Hematopoietic multipotent progenitor cell treated with erythropoietin and hydrocortisone succinate and interleukin-3 and kit ligand, for 4 days (in vitro differentiated cells): Measurements from ENCODE around the gene NAE1.

ENCODE experiments used
- DNase-seq: peaks from one replicate; pipeline ENCODE4 v3.0.0-alpha.2; 2015

Gene NAE1

DNA sequence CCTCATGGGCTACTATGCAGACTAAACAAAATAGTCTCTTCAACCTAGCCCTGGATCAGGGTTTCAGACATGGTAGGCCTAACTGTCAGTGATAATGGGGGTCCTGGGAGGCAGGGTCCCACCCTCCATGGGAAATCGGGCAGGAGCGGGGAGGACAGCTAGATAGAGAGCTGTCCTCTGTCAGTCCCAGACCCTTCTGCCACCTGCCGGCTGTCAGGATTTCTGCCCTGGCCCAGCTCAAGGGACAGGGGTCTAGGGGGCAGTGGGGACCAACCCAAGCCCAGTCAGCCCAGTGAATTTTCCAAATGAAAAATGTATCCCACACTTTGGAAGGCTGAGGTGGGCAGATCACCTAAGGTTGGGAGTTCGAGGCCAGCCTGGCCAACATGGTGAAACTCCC, 18.8 kb upstream of the NAE1 start:
- no peak for DNase-seq

DNA sequence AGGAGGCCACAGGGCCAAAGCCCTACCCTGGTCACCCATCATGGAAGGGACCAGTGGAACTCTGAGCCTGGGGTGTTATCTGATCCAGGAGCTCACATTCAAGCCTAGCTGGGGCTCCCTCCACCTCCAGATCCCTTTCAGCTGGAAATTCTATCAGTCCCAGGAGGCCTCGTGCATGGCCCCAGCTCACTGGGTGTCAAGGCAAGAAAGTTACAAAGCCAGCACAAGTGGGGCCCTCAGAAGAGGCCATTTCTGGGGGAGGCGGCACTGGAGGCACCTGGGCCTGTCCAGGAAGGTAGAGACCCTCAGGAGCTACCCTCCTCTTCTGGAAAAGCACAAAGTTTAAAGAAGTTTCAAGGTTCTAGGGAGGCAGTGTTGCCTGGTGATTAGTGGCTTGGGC, 18.2 kb upstream of the NAE1 start:
- DNase-seq, result no peak

DNA sequence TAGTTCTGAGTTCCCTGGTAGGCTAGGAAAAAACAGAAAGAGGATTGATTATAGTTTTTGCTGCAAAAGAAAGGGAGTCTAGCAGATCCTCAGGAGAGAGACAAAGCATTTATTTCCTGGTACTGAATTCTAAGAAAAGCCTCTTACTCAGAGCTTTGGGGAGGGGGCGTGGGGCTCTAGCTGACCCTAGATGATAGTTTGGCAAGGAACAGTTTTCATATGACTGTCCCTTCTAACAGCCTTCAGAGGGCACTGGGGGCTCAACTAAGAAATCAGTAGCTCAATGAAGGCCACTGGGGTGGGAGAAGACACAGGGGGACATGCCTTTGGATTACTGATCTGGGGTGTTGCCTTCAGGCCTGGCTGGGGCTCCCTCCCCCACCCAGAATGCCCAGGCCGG, 17.4 kb upstream of the NAE1 start:
- no peak for DNase-seq

DNA sequence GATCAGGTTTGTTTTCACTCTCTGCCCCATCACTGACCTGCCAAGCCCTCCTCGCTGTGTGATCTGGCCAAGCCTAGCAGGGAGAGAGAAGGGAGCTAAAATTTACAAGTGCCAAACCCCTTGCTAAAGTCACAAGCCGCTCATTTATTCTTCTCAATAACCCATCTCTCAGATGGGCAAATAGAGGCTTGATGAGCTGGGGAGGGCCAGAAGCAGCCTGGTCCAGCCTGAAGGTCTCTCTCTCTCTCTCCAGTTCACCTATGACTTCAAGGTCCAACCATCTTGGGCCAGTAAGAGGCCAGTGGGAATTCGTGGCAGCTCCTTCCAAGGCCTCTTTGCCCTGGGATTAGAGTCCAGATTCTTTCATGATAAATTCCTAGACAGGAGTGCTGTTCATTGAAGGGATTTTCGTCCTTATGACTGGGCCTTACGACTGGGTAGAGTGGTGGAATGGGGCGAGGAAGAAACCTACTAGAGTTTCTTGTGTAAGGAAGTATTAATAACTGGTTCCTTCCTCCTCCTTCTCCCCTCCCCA, 16.8 kb upstream of the NAE1 start:
- no peak for DNase-seq

DNA sequence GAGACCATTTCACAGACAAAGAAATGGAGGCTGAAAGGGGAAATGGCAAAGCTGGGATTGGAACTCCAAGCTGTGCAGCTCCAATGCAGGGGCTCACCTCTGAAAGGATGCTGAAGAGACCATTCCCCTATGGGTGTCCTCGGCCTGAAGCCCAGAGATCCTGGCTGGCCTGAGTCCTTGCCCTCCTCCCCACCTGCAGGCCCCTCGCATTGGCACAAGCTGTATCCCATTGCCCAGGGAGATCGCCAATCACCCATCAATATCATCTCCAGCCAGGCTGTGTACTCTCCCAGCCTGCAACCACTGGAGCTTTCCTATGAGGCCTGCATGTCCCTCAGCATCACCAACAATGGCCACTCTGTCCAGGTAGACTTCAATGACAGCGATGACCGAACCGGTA, 16.1 kb upstream of the NAE1 start:
- DNase-seq, result no peak

DNA sequence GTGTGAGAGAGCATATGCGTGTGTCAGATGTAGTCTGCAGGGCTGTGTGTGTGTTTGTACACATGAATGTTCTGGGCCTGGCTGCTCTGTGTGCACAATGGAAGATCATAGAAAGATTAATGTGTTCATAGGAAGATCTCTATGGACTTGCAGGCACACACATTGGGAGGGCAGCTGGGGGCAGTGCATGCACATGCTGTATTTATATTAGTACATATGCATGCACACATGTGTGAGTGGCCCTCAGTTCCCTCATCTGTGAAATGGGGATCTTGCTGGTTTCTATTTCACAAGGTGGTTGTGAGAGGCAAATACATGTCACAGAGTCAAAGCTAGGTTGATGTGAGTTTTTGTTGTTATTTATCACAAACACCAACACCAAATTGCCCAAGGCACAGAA, 15.5 kb upstream of the NAE1 start:
- DNase-seq, result no peak

DNA sequence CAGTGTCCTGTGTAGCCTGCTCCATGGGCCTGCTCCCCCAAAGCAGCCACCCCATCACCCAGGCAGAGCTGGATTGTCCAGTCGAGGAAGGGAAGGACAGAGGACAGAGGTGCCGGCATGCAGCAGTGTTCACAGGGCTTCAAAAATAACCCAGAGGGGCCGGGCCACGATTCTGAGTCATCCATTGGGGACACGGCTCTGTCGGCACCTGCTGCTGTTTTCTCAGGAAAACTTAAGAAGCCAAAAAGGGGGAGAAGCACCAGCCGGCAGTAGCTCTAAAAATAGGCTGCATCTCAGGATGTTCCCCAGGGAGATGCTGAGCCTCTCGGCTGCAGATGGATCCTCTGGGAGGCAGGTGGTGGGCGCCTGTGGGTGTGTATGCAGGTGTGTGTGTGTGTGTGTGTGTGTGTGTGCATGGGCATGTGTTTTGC, 15.0 kb upstream of the NAE1 start:
- no peak for DNase-seq

DNA sequence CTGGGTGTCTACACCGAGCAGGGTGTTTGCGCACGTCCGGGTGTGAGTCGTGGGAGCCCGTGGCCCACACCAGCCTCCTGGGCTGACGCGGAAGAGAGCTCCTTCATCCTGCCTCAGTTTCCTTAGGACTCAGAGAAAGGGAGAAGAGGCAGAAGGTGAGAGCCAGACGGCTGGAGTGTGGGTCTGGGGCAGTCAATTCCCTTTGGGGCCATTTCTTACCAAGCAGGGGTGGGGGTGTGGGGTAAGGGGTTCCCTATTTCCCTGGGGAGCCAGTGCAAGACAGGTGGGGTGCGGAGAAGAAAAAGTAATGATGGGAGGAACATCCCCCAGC, 14.3 kb upstream of the NAE1 start:
- DNase-seq, result no peak

DNA sequence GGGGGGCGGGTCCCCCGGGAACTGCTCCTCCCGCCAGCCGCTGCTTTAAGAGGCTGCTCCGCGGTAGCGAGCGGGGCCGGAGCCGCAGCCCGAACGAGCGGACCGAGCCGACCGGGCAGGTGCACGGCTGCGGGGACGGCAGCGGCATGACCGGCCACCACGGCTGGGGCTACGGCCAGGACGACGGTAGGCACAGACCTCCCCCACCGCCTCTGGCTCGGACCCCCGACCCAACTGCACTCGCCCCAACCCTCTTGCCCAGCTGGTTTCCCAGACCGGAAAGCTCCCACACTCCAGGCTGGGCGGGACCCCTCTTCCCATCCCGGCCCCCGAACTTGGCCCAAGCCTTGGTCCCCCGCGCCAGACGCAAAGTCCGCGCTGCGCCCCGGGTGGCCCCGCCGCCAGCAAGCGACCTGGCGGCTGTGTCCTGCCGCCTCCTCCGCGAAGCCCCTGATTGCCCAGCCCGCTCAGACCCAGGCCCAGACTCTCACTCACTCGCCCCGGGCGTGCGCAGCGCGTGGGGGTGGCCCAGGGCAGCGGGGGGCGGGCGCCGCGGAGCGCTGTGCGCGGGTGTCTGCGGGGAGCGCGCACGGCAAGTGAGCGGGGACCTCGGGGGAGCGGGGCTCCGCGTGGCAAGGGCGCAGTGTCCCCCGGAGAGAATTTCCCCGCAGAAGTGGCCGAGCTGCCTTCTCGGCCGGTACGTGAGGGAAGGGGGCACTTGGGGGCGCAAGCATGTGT, 13.7 kb upstream of the NAE1 start, which contains the start of gene CA7:
TSS of gene CA7 (plus strand) at position 73 of the 738 bp plus-strand sequence. CDS start at position 147, 74 bp downstream.
- no peak for DNase-seq

DNA sequence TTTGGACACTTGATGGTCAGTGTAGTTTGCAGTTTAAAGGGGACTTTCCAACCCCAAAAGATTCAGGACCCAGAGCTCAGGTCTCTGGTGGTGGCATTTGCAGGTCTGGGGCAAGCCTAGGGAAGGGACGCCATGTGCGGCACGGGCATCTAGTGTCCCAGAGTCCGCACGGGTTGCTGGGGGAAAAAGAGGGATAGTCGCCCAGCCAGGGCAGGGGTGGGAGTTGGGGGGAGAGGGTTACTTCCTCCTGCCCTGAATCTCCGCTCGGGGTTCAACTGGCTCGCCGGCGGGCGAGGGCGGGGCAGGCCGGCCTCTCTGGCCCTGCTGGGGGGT, 13.2 kb upstream of the NAE1 start:
- DNase-seq, result no peak

DNA sequence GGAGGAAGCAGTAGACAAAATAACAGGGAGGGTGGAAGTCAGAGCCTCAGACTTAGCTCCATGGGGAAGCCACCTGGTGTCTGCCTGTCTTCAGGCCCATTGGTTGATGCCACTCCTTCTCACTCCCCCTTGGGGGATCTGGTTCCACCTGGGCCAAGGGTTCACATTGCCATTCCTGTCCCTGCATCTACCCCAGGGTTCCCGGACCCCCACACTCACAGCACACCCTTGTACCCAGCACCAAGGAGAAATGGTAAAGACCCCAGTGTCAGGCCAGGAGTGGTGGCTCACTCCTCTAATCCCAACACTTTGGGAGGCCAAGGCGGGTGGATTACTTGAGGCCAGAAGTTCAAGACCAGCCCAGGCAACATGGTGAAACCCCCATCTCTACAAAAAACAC, 12.4 kb upstream of the NAE1 start:
- no peak for DNase-seq

DNA sequence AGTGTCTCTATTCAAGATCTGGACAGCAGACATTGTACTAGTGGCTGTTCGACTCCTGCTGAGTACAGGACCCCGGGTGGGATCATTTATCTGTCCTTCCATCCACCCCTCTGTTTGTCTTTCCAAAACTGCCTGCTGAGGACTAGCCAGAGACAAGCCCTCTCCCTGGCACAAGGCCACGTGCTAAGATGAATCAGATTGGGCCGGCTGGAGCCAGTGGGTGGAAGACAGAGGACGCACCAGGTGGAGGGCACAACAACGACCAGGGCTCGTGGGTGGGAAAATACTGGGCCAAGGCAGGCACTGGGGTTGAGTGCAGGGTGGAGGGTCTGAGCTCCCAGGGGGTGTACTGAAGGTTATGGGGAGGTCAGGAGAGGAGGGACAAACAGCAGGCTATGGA, 12.0 kb upstream of the NAE1 start:
- peak; percentile 35 for DNase-seq

DNA sequence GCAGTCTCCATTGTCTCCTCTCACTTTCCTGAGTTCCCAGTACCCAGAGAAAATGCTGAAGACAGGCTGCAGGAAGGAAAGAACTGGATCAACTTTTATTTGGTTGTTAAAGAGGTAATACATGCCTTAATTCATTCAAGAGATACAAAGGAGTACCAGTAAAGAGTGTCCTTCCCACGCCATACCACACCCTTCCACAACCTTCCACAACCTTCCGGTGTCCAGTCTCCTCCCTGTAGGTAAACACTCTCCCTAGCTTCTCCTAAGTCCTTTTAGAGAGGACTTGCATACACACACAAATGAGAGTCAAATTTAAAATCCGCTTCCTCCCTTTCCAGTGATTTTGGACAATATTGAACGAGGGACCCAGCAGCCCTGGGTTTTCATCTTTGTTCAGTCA, 10.6 kb upstream of the NAE1 start:
- no peak for DNase-seq

DNA sequence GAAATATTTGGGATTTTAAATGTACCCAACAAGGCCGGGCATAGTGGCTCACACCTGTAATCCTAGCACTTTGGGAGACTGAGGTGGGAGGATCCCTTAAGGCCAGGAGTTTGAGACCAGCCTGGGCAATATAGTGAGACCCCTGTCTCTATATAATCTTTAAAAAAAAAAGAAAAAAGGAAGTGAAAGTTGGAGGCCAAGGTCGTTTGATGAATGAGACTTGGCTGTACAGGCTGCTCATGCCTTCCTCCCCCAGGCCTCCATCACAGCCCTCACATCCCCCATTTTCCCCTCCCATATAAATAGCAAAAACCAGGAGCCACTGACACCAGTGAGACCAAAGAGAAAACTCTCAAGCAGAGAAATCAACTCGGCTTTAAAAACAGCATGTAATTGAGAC, 10.1 kb upstream of the NAE1 start:
- DNase-seq, result no peak

DNA sequence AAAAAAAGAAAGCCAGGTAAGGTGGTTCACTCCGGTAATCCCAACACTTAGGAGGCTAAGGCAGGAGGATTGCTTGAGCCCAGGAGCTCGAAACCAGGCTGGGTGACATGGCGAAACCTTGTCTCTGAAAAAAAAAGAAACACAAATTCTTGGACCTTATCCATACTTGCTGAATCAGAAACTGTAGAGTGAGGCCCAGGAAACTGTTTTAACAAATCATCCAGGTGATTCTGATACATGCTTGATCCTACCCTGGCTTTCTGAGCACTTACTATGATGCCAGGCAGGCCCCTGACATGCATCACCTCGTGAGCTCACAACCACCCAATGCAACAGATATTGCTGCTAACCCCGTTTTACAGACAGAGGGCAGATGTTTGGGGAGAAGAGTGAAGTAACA, 4.0 kb upstream of the NAE1 start:
- no peak for DNase-seq

DNA sequence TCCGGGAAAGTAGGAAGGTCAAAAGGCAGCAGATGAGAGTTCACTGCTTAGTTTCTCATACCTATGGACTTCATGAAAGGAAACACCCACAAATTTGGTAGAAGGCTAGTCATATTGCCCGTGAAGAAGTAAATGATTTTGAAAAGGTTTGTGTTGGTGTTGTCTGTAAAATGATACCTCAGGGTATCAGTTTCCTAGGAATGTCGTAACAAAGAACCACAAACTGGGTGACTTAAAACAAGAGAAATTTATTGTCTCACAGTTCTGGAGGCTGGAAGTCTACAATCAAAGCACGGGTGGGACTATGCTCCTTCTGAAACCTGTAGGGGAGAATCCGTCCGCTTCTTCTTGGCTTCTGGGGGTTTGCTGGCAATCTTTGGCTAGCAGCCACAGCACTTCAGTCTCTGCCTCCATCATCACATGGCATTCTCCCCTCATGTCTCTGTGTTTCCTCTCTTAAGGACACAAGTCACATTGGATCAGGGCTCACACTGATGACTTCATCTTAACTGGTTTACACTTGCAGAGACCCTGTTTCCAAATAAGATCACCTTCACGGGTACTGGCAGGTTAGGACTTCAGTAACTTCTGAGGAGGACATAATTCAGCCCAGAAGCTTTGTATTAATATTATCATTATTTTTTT, 2.0 kb upstream of the NAE1 start:
- DNase-seq, result no peak

DNA sequence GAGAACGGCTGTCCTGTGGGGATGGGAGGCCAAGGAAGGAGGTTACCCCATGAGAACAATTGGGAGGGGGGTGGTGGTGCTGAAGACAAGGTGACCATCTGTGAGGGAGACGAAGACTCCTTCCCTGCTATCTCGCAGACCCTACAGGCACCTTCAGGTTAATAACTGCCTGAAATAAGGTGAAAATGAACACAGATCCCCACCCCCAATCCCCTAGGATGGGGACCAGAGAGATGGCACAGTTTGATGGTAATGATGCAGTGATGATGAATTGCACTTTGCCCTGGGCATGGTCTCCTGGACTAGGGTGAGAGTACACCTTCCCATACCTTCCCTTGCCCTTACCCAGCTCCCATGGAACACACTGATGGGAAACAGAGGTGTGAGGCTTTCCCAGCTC, 1.4 kb upstream of the NAE1 start:
- no peak for DNase-seq

DNA sequence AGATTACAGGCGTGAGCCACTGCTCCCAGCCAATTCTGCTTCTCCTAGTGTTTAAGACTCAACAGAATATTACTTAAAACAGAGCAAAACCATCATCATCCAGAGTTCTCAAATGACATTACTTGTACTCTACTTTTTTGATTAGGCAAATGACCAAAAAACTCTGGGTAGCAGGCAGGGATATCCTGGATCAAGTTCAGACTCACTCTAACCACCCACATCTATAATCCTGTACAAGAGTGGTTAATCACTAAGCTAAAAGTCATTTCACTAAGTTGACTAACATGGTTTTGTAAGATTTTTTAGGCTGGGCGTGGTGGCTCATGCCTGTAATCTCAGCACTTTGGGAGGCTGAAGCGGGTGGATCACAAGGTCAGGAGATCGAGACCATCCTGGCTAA, 6.8 kb downstream of the NAE1 start:
- no peak for DNase-seq

DNA sequence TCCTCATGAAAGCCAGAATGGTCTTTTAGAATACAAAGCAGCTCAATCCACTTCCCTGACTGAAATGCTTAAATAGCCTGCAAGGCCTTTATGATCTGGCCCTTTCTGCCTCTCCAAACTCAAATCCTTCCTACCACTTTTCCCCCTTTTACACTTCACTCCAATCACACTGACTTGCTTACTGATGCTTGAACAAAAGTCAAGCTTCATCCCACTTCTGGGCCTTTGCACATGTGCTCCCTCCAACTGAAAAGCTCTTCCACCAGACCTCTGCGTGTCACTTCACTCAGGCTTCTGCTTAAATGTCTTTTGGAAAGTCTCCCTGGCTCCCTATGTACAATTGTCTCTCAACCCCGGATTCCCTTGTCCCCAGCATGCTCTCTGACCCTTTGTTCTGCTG, 16.0 kb downstream of the NAE1 start:
- no peak for DNase-seq

DNA sequence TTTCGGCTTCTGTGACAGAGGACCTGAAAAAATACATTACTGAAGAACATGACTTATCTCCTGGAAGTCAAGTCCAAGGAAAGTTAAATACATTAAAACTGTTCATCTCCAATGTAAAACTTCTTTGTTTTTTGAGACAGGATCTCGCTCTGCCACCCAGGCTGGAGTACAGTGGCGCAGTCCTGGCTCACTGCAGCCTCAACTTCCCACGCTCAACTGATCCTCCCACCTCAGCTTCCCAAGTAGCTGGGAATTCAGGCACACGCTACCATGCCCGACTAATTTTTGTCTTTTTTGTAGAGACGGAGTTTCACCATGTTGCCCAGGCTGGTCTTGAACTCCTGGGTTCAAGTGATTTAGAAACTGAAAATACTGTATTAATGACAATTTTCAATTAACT, 19.7 kb downstream of the NAE1 start:
- no peak for DNase-seq

DNA sequence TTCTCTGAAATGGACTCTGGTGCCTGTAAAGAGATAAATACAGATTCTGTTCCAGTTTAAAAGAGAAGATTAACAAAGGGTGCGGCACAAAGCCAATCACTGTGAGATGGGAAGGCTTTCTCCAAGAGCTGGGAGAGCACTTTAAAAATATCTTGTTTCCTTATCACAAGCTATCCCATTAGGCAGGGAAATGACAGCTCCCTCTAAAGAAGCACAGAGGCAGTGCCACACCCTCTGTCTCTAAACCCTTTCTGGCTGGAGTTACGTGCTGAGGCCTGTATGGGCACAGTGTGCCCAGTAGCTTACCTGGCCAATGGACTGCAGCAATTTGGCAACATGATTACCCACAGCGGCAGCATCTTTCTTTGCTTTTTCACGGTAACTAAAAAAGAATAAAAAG, 20.4 kb downstream of the NAE1 start:
- DNase-seq, result no peak

DNA sequence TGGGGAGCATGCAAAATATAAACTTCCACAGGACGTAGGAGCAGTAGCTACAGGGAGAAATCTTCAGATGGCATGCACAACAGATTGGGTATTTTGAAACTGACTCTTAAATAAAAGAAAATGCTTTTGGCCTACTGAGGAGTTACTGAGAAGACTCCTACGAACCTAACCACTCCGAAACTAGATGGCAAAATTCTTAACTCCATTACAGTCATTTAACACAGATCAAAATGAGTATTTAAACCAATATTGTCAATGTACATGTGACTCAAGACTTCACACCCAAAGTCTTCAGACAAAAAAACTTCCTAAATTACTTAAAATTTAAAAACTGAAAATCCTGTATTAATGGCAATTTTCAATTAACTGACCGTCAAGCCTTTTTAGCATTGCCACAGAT, 21.0 kb downstream of the NAE1 start:
- DNase-seq, result no peak

DNA sequence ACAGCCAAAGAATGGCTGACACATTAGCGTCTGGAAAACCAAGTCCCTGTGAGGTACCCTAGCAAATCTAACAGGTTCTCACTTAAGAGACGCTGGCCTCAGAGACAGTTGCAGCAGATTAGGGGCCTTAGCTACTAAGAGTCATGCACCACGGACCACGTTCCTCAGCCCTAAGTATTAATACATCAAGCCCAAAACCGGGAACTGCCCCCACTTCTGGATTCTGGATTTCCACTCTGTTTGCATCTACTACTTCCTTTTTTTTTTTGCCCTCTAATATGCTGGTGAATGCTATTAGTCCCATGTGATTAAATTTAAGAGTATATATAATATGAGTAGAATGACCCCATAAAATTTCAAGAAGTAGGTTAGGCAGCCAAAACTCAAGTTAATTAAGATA, 28.6 kb downstream of the NAE1 start:
- no peak for DNase-seq

DNA sequence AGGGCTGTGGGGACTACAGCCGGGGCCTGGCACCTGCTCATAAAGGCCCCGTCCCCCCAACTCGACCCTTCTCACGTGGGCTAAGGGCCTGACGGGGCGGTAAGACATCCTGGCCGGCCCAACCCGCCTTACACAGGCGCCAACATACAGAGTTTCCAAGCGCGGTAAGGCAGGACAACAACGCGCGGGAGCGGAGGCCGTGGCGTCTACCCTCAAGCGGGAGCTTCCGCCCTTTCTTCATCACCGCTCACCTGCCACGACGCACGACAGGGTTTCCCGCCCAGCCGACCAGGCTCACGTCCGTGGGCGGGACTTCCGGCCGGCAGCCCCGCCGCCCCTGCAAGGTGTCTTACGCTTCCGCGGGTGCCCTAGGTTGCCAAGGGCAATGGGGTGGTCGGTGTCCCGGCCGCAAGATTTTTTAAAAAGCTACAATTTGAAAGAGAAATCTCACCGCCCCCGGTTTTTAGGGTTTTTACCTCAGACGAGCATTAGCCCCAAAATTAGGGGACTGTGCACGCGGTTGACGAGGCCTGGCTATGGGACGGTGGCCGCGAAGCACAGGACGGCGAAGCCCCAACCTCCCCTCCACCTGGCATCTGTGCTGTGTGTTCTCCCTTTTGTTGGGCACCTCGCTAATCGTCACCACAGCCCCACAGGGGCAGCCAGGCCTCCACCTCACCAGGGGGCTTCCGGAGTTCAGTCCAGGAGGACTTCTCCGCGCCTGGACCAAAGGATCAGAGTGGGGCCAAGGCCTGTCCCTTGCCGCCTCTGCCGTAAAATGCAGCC, 29.3 kb downstream of the NAE1 start, which contains the start of gene TERB1:
TSS of gene TERB1 (minus strand) at position 265 of the 786 bp plus-strand sequence. CDS start 4,786 bp downstream, outside the sequence.
- no peak for DNase-seq
